Activated CD4-positive, alpha-beta T cell treated with anti-CD3 and anti-CD28 coated beads, Interleukin-2, Interleukin-4, amounts not matched to agents 100 ng/mL and 50 ng/mL, durations not matched to agents 16 hours and 8 hours (primary cell): Measurements from ENCODE around the gene CLTB.
A peak's percentile ranks its signal among the peaks of the same experiment; 100 is the strongest.

Experiments used
- DNase-seq: peaks from one replicate; pipeline ENCODE4 v3.0.0-alpha.2; 2020; ENCODE audit warnings: low spot score

Gene CLTB

DNA sequence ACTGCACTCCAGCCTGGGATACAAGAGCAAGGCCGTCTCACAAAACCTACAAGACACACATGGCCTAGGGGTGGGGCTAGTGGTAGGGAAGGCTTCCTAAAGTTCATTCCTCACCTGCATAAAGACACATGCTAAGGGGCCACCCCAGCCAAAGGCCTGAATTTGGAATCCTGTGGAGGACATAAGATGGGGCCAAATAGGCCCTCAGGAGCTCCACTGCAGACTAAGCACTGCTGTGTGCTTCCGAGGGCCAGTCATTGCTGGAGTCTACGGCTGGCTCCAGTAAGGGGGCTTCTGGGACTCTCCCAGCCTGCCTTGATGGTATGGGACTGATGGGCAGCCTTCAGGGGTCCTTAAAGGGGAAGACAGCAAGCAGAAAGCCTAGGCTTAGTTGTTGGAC, 33.6 kb downstream of the CLTB start:
- DNase-seq: no peak

GRCh38 chr5:176381979-176382378, 34.4 kb downstream of the CLTB start:
- DNase-seq: no peak

DNA sequence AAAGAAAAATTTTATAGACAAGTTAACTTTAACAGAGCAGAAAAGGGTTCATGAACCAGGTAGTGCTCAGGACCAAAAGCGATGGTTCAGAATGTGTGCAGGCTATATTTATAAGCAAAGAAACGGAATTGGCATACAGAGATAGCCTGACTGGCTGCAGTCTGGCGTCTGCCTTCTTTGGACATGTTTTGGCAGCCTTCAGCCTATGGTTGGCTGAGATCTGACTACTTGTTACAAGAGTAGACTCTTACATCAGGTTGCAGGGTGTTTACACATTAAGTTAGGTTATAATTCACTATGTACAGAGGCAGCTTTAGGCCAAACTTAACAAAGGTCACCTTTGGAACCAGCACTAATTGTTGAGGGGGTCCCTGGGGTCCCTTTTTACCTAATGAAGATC, 34.9 kb downstream of the CLTB start:
- DNase-seq: no peak

- no peak for DNase-seq
Measured at GRCh38 chr5:176379881-176380280, 36.5 kb downstream of the CLTB start.

DNA sequence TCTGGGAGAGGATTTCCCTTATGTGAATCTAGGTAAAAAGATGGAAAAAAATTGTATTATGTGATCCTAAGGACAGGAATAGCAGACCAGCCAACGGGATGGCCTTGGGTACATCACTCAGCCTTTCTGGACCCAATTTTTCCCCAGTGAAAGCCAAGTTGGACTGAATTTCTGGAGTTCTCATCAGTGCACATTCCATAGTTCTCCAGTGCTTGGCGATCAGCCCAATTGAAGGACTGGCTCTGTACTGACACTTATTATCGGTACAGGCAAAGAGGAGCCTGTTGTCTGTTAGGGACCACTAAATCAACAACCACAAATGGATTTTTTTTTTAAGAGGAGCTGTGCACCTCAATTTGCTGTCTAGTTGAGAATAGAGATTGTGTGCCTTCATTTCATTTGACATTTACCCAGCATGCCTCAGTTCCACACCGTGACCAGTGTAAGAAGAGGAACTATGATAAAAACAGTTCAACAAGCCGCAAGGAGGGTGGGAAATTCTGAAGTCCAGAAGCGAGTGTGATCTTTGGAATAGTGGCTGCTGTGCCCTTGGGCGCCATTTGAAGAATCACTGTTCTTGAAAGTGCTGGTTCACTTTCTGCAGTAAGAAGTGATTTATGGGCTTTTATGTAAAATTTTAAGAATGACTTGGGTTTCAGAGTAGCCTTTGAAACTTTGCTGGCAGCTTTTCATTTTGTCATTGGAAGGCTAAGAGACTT, 43.1 kb downstream of the CLTB start:
- DNase-seq: no peak

GRCh38 chr5:176371621-176372539, 44.5 kb downstream of the CLTB start:
- DNase-seq: no peak

- no peak for DNase-seq
Measured at GRCh38 chr5:176369934-176370711, 46.2 kb downstream of the CLTB start.

DNA sequence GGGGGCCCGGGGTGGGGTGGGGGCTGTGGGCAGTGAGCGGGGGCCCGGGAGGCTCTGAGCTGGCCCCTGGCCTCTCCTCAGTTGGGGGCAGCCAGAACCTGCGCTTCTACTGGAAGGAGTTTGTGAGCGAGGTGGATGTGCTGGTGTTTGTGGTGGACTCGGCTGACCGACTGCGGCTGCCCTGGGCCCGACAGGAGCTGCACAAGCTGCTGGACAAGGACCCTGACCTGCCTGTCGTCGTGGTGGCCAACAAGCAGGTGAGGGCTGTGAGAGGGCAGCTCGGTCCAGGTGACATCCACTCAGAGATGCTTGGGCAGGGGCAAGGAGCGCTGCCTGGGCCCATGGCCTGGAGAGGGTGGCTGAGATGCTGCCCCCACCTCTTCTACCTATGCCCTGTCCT, 47.6 kb downstream of the CLTB start:
- no peak for DNase-seq

DNA sequence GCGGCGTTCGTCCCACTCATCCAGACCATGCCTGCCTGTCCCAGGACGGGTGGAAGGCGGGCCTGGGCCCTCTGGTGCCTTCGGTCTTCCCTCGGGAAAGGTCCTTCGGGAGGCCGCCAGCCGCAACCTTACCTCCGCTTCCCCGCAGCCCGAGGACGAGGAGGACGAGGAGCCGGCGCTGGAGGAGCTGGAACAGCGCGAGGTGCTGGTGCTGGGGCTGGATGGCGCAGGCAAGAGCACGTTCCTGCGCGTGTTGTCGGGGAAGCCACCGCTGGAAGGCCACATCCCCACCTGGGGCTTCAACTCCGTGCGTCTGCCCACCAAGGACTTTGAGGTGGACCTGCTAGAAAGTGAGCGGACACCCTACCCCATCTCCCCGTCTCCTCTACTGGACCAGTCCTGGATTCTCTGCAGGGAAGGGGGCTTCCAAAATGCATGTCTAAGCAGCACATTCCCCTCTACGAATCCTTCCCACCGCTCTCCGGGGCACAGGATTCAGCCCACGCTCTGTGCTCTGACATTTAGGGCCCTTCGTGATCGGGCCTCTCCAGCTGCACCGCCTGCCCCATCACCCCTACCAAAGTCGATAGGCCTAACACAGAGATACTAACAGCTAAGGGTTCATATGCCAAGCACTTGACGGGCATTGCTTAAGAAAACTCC, 50.0 kb downstream of the CLTB start:
- DNase-seq: no peak

- DNase-seq: peak; percentile 49
Measured at GRCh38 chr5:176365351-176366231, 50.7 kb downstream of the CLTB start, which contains the start of gene ARL10. ARL10 (plus strand) TSS chr5:176365487; CDS start chr5:176365564, 77 bp downstream.

DNA sequence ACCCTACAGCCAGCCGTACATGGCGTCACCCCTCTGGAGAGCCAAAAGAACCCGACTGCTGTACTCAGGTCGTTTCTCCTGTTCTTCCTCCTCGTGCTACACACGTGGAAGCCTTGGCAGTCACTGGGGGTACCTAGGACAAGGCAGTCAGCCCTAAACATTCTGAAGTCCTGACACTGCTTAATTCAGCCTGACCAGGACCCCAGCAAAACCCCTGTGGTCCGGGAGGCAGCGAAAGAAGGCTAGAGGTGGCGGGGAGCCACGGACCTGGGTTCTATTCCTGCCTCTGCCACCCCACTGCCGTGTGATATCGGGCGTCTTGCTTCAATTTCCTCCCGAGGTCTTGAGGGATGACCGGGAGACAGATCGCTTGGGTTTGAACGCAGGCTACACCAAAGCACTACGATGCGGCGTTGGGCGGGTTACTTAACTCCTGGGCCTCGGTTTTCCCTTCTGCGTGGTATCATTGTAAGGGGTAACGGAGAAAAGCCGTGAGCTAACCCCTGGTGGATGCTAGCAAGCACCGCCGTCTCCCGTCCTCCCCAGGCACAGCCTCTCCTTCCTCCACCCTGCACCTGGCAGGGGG, 51.5 kb downstream of the CLTB start:
- DNase-seq: no peak

DNA sequence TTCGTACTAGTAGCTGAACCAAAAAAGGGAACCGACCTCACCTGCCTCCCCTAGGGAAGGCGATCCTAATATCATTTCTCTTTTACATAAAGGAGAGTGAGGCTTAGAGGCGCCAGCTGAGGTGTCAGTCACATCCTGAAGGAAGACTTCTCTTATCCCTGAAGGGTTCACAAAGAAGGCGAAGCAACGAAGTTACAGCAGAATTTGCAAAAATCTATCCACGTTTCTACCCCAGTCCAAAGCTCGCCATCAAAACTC, 54.2 kb downstream of the CLTB start:
- DNase-seq: no peak

GRCh38 chr5:176361437-176362232, 54.7 kb downstream of the CLTB start, which contains the start of gene KIAA1191:
KIAA1191 (minus strand) TSS chr5:176361764; CDS start chr5:176359508, 2,256 bp downstream.
- peak; percentile 96 for DNase-seq

DNA sequence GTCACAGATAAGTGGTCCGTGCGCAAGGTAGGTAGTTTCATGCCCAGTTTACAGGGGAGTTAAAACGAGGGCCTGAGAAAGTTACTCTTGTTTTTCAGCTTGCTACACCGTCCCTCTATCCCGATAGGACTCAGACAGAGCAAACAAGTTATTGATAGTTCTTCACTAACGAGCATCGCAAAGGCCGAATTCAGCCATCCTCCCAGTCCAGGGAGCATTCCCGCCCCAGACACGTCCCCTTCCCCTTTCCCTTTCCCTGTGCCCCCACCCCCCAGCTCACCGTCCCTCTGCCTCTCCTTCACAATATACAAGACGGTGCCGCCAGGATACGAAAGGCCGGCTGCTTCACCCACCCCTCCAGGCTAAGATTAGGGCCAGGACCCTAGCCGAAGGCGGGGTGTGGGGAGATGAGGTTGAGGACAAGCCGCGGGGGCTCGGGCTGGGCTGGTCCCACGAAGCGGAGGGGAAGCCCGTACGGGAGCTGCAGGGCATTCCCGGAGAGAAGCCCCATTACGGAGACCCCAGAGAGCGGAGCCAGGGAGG, 55.4 kb downstream of the CLTB start:
- no peak for DNase-seq

DNA sequence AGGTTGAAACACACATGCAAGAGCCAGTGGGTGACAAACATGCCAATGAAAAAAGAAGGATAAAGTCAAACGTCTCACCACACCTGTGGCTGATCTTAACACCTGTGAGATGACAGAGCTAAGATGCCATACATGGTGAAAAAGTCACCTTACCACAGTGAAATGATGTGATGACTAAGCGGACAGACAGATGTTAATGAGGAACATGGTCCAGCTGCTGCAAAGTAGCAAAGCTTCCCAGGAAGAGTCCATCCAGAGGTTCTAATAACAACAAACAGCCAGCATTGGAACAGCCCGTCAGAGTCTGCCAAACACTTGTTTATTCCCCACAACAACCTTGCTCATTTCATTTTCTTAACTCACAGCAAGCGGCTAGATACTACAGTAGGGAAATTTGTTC, 56.7 kb downstream of the CLTB start:
- DNase-seq: no peak

GRCh38 chr5:176356179-176356566, 60.2 kb downstream of the CLTB start:
- no peak for DNase-seq

- DNase-seq: no peak
Measured at GRCh38 chr5:176355400-176356178, 60.8 kb downstream of the CLTB start.

DNA sequence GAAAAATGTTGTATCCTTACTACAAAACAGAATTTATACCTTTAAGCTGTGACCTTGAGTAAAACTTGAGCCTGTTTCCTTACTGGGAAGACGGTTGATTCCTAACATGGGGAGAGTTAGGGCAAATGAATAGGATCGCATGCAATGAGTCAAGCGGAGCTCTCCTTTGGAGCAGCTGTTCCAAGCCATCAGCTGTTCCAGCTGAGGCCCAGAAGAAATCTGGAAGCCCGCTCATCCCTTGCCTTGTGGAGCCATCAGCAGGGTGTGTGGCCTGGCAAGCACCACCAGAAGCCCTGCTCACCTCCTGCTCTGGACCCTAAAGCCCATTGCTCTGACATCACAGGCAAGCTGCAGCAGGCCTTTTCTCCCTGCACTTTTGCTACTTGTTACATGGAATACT, 62.8 kb downstream of the CLTB start:
- DNase-seq: no peak
